Transverse colon (tissue), 3 donors: ENCODE results near the gene GGA1.

Experiments used
- POLR2A ChIP-seq: fragments of 450-650 bp; IDR thresholded peaks from one replicate; pipeline ENCODE4 v1.6.1; 2016; ENCODE audit warnings: antibody characterized with exemption, mild to moderate bottlenecking, moderate library complexity
- TF ChIP-seq, protein P1 (sequence below), 5 experiments: fragments of 200-600 bp in 3 of 5; fragments of 450-650 bp in 2 of 5; sonication (generic) in 3 of 5; IDR thresholded peaks; 1 replicate in 2 of 5; 2 replicates in 3 of 5; pipeline ENCODE4 v1.5.1; 2016 to 2017; ENCODE audit warnings: antibody characterized with exemption in 5 of 5, inconsistent platforms in 3 of 5, mild to moderate bottlenecking in 2 of 5, moderate library complexity in 1 of 5

DNA sequence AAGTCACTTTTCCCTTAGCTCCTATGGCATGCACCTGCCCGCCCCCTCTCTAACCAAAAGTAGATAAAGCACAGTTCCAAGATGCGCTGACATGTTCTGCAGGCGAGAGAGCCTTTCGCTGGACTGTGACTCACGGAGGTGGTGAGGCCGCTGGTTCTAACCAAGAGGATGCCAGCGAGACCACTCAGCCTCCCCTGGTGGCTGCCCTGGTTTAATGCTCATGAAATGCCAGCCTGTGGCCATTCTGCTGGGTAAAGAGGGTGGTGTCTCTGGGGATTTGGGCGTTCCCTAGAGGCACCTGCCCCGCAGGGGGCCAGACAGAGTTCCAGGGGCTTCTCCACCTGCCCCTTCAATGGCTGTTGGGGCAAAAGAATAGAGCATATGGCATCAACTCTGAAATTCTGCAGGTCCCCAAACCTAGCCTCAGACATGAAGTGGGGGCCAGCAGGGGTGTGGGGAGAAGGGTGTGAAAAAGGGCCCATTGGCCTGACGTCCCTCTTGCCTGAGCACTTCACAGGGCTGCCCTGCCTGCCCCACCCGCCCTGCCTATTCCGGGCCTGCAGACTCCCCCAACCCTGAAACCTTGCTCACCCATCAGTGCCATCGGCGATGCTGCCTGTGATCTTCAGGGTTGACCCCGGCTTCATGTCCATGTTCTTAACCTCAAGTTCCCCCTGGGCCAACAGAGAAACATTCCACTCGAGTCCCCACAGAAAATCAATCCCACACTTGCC, 37.2 kb upstream of the GGA1 start:
- no peak for TF ChIP-seq POLR2A
- TF ChIP-seq, protein P1, sequence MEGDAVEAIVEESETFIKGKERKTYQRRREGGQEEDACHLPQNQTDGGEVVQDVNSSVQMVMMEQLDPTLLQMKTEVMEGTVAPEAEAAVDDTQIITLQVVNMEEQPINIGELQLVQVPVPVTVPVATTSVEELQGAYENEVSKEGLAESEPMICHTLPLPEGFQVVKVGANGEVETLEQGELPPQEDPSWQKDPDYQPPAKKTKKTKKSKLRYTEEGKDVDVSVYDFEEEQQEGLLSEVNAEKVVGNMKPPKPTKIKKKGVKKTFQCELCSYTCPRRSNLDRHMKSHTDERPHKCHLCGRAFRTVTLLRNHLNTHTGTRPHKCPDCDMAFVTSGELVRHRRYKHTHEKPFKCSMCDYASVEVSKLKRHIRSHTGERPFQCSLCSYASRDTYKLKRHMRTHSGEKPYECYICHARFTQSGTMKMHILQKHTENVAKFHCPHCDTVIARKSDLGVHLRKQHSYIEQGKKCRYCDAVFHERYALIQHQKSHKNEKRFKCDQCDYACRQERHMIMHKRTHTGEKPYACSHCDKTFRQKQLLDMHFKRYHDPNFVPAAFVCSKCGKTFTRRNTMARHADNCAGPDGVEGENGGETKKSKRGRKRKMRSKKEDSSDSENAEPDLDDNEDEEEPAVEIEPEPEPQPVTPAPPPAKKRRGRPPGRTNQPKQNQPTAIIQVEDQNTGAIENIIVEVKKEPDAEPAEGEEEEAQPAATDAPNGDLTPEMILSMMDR (IDR thresholded peaks at IDR 0.05): no peak
